ENCODE results near the gene TMEM132C.

DNA sequence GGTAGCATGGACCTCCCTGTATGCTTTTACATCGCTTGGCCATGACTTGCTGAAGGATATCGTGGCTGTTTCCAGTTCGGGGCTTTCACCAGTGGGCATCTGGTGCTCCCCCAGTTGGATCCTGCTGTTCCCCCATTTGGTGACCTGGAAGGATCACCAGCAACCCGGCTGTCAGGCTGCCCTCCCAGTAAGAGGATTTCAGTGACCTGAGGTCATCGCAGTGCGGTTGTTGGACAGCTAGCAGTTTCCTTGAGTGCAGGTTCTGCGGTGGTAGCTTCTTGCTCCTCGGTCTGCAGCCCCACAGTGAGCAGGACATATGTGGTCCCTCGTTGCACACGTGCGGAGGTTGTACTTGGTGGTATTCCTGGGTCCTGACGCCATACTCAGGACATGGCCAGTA lies 58.7 kb downstream of the TMEM132C start:
- TF ChIP-seq, protein P1, sequence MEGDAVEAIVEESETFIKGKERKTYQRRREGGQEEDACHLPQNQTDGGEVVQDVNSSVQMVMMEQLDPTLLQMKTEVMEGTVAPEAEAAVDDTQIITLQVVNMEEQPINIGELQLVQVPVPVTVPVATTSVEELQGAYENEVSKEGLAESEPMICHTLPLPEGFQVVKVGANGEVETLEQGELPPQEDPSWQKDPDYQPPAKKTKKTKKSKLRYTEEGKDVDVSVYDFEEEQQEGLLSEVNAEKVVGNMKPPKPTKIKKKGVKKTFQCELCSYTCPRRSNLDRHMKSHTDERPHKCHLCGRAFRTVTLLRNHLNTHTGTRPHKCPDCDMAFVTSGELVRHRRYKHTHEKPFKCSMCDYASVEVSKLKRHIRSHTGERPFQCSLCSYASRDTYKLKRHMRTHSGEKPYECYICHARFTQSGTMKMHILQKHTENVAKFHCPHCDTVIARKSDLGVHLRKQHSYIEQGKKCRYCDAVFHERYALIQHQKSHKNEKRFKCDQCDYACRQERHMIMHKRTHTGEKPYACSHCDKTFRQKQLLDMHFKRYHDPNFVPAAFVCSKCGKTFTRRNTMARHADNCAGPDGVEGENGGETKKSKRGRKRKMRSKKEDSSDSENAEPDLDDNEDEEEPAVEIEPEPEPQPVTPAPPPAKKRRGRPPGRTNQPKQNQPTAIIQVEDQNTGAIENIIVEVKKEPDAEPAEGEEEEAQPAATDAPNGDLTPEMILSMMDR (IDR thresholded peaks at IDR 0.05; ENCODE audit: low read depth, low read length, poor library complexity, severe bottlenecking), result no peak
- no peak for TF ChIP-seq EZH2phosphoT487 (IDR thresholded peaks at IDR 0.05; ENCODE audit: borderline replicate concordance, low read length)

Measured in DOHH2 (cell line).